Stimulated activated CD8-positive, alpha-beta memory T cell treated with anti-CD3 and anti-CD28 coated beads, Interleukin-2, amount 100 ng/mL, for 48 hours (primary cell): ENCODE measurements around the gene NOTCH4.
"Not testable (repeated sequence)": the region's sequence is repeated elsewhere in the genome, so short reads cannot be mapped to it uniquely, and the experiment has no call there.

Experiments used
- DNase-seq, 2 donors: peaks; one replicate each; pipeline ENCODE4 v3.0.0-alpha.2; 2020; ENCODE audit warnings: low read depth in 2 of 2

The NOTCH4 gene

DNA sequence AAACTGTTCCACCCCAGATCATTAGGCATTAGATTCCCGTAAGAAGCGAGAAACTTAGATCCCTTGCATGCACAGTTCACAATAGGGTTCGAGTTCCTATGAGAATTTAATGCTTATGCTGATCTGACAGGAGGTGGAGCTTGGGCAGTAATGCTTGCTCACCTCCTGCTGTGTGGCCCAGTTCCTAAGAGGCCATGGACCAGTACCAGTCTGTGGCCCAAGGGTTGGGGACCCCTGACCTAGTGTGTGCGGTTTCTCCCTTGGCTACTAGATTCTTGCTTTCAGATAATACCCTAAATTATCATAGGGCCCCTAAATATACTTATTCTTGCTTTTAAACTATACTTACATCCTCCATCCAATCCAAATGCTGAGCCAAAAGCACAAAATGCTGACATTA lies 29.5 kb downstream of the NOTCH4 start:
- DNase-seq = no peak

GRCh38 chr6:32193096-32193495 lies 30.8 kb downstream of the NOTCH4 start:
- not testable (repeated sequence) for DNase-seq

- DNase-seq = no peak
Measured at GRCh38 chr6:32192608-32193039, 31.2 kb downstream of the NOTCH4 start, which contains the start of gene GPSM3. Gene GPSM3 (minus strand): TSS chr6:32192643. CDS start chr6:32192513, 130 bp downstream.

- DNase-seq = no peak
Measured at GRCh38 chr6:32191696-32192607, 31.9 kb downstream of the NOTCH4 start.

DNA sequence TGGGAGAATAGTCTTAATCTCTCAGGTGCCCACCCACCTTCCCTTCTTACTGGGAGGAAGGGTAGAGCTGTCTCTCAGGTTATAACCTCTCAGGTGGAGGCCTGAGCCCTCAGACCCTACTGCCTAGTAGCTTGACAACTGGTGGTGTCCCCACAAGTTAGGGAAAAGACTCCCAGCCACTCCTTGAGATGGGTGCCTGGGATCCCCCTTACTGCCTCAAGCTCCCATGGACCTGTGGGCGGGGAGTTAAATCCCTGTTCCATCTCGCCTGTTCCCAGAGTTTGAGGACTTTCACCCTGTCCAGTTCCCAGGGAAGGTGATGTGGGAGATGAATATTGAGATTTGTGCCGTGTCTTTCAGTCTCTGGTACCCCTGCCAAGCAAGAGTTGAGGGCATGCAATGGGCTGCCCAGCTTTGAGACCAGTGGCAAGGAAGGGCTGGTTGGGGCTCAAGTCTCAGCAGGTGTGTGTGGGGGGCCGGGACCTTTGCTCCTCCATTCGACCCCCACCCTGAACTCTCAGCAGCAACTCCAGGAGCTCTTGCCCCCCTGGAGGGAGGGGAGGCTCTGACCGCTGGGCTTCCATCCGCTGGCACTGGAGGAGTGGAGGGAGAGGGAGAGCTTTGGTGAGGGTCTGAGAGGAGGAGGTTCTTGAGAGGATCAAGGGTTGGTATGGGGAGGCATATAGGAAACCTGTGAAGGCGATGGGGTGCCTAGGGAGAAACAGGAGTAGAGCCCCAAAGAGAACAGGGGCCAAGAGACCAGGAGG lies 32.8 kb downstream of the NOTCH4 start:
- DNase-seq = no peak

GRCh38 chr6:32190054-32190851 lies 33.6 kb downstream of the NOTCH4 start, which contains the start of gene PBX2:
Gene PBX2 (minus strand): TSS chr6:32190202. CDS start chr6:32189915, 287 bp downstream.
- peak; percentile 71 to 78 for DNase-seq

DNA sequence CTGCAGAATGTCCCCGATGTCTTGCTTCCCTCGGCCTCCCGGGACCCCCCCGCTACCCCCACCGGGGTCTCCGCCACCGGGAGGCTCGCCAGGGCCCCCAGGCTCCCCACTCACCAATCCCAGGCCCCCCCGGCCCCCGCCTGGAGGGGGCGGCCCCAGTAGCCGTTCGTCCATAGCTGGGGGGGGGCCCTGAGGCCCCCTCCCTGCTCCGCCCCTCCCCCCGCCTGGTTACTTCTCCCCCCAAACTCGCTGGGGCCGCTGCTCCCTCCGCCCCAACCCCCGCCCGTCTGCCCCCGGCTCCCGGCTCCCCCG lies 34.2 kb downstream of the NOTCH4 start:
- no peak for DNase-seq

GRCh38 chr6:32189069-32189741 lies 34.7 kb downstream of the NOTCH4 start:
- no peak for DNase-seq

DNA sequence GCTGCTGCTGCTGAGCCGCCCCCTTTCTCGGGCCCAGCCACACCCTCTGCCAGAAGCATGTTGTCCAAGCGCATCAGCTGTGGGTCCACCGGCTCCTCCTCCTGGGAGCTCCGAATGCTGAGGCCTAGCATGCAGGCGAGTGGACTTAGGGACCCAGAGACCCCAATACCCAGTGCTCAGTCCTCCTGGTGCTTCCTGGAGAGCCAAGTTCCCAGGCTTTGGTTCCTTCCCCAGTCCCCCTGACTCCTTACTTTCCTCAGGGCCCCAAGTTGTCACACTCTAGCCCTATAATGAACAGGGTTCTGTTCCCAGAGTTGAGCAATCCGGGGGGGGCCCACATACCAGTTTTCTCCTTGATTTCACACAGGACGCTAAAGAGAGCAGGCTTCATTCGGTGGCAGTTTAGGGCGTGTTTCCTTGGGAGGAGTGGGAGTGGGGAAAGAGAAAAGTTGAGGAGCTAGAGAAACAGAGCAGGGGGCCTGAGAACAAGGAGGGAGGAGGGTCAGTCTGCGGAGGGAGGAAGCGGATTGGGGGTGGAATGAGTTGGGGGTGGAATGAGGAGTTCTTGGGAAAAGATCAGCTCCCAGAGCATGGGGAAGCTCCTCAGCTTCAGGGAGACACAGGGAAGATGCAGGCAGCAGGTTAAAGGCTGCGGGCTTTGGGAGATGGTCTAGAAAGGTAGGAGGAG lies 35.3 kb downstream of the NOTCH4 start:
- DNase-seq = no peak

DNA sequence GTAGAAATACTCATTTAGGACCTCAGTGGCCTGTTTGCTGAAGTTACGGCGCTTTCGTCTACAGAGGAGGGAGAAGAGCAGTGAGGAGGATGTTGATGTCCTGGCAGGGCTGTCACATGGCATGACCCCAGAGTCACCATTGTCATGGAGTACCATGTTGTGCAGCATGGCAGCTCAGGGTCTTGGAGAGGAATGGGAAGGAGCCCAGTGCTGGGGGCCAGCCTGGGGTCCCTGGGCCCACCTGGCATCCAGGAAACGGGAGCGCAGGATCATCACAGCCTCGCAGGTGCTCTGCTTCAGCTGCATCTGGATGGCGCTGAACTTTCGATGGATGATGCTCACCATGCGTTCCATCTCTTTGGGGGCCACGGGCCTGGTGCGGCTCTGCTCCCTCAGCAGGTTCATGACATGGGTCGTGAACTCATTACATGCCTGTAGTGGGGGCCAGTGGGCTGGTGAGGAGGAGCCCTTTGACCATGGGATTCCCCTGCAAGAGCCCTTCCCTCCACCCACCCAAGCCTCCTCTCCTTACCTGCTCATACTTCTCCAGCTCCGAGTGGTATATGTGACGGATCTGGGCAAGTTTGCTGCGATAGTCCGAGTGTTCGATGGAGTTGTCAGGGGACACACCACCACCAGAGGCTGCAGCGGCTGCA lies 36.0 kb downstream of the NOTCH4 start:
- DNase-seq = not testable (repeated sequence)

- no peak for DNase-seq
Measured at GRCh38 chr6:32187009-32187709, 36.7 kb downstream of the NOTCH4 start.

- DNase-seq = not testable (repeated sequence)
Measured at GRCh38 chr6:32186151-32186840, 37.6 kb downstream of the NOTCH4 start.

- peak; percentile 37 to 59 for DNase-seq
Measured at GRCh38 chr6:32185681-32186131, 38.2 kb downstream of the NOTCH4 start.

DNA sequence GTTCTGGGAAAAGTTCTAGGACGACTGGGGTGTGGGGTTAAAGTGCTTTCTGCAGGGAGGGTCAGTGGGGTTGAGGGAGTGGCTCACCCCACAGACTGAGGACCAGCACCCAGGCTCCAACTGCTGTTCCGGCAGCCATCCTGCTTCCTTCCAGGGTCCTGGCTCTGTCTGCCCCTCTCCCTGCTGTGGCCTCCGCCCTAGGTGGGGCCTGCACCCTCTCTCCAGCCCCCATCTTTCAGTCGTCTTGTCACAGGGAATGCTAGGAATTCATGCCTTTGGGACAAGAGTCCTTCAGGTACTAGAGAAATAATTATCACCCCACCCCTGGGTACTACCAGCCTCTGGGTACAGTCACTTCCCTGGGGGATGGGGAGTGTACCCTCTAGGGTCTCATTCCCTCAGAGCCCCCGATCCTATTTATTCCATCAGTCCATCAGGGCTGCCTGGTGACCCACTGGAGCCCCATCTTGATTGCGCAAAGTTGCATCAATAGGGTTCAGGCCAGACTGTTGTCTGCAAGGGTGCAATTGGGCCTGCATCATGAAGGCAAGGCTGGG lies 39.7 kb downstream of the NOTCH4 start, which contains the start of gene AGER:
Gene AGER, minus strand, starts transcription at position 170 of the 557 bp plus-strand sequence. Its CDS starts 31 bp downstream, at position 139.
- DNase-seq = no peak

- DNase-seq = no peak
Measured at GRCh38 chr6:32183483-32184083, 40.3 kb downstream of the NOTCH4 start.

DNA sequence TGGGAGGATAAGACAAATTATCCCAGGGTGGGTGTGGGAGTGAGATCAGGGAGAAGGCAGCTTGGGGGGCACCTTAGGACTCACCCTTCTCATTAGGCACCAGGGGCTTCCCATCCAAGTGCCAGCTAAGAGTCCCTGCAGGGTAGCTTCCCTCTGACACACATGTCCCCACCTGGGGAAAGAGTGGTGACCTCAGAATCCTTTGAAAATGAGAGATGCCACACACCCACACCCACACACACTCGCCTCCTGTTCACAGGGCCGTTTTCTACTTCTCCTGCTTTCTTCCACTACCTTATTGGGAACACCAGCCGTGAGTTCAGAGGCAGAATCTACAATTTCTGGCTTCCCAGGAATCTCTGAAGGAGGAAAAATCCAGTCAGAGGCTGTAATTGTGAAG lies 40.8 kb downstream of the NOTCH4 start:
- DNase-seq = no peak

- no peak for DNase-seq
Measured at GRCh38 chr6:32182555-32182981, 41.3 kb downstream of the NOTCH4 start.
